ENCODE results near the gene ARHGAP11A. TPM values are rescaled to one million over a fixed set of nuclear protein-coding genes. Genes with fewer than 3 reads are reported as not detected.

Gene ARHGAP11A
- total and polyA plus RNA-seq, 10 of the 15 experiments (the other 5 are each of a cell fraction or from before 2014, with no cell fraction given) = 12.4 to 53.6 (median 36.5) TPM

- intact Hi-C loops (cut with micrococcal nuclease; ENCODE audit: unreplicated experiment) = loop anchor here (2.0 to 5.0 kb wide), 2 partner anchors 169 to 469 kb away; no protein-coding TSS in a partner anchor
Observed at GRCh38 chr15:32663671-32664070, 48.4 kb downstream of the ARHGAP11A start.

More at GRCh38 chr15:32663671-32664070, 48.4 kb downstream of the ARHGAP11A start:
- ATAC-seq = no peak
- in situ Hi-C loops (cut with MboI) = loop anchor here (5.0 to 10.0 kb wide), 2 partner anchors 291 to 329 kb away; no protein-coding TSS in a partner anchor
- no peaks in the 10 kb centered on the region for H3K79me2 ChIP-seq (ENCODE audit: control insufficient read depth, insufficient read depth, low read length)
- SMC1A ChIA-PET (ENCODE audit: uncharacterized antibody, unreplicated experiment) = interaction anchor here (0.6 to 3.9 kb wide), 10 partner anchors 14 to 330 kb away, joined by 3 to 22 read pairs (median 5); no protein-coding TSS in a partner anchor
- CTCF ChIA-PET = interaction anchor here (0.6 to 7.2 kb wide), 22 partner anchors 10 to 338 kb away, joined by 3 to 91 read pairs (median 6); no protein-coding TSS in a partner anchor
- no peak overlapping the region for H3K4me3 ChIP-seq
- H3K4me2 ChIP-seq (ENCODE audit: control insufficient read depth, insufficient read depth) = no peak overlapping the region
- TF ChIP-seq FOXM1 (IDR thresholded peaks at IDR 0.05; ENCODE audit: low read depth, low read length) (no peak), MXI1 (IDR thresholded peaks at IDR 0.05; ENCODE audit: low read depth, low read length) (no peak), IRF4 (IDR thresholded peaks at IDR 0.05; ENCODE audit: low read depth, low read length) (no peak), HSF1 (IDR thresholded peaks at IDR 0.05; ENCODE audit: low read depth, low read length) (no peak), CREM (IDR thresholded peaks at IDR 0.05; ENCODE audit: low read depth) (no peak), RAD51 (IDR thresholded peaks at IDR 0.05) (no peak), PBX3 (IDR thresholded peaks at IDR 0.05; ENCODE audit: insufficient replicate concordance, low read depth, low read length) (no peak), TBL1XR1 (IDR thresholded peaks at IDR 0.05; ENCODE audit: low read depth, low read length) (no peak), SREBF1 (IDR thresholded peaks at IDR 0.05; ENCODE audit: low read length) (no peak), NFIC (IDR thresholded peaks at IDR 0.05; ENCODE audit: low read depth, low read length) (no peak), FOXK2 (IDR thresholded peaks at IDR 0.05) (no peak), YY1 (IDR thresholded peaks at IDR 0.05; ENCODE audit: low read depth, low read length) (no peak)
- WGBS (ENCODE audit: insufficient coverage, insufficient replicate concordance, low lambda C conversion rate, missing lambda C conversion rate) = 100% methylated on average over 4 of the region's 4 CpGs
- no TSS peak for BruUV-seq (replicated peaks)
- RAD21 ChIA-PET (ENCODE audit: unreplicated experiment) = interaction anchor here (1.0 to 2.6 kb wide), 5 partner anchors 19 to 470 kb away, joined by 3 to 31 read pairs (median 7); no protein-coding TSS in a partner anchor
- H4K20me1 ChIP-seq (ENCODE audit: control insufficient read depth, insufficient read depth) = no peaks in the 10 kb centered on the region
- H3K27me3 ChIP-seq (replicated peaks in 1 of 2; ENCODE audit: control insufficient read depth in 2 of 2, insufficient read depth in 2 of 2, low read length in 1 of 2) = no peaks in the 10 kb centered on the region
- no peak for DNase-seq (ENCODE audit: low read depth, low spot score)
- POLR2A ChIA-PET = no interaction called here
- H3K36me3 ChIP-seq (ENCODE audit: control insufficient read depth in 2 of 2, insufficient read depth in 2 of 2, low read length in 1 of 2) = peaks cover 0 to 2% of the 10 kb centered on the region in 2 experiments; a peak in 1 of 4 replicates
- H3K4me1 ChIP-seq (ENCODE audit: control insufficient read depth, insufficient read depth, low read length) = no peaks in the 10 kb centered on the region
- no peaks in the 10 kb centered on the region for H3K9me3 ChIP-seq (replicated peaks; ENCODE audit: control insufficient read depth, insufficient read depth, low read length)
- no peak overlapping the region for H3K27ac ChIP-seq (ENCODE audit: control insufficient read depth, insufficient read depth)
- no peak for FAIRE-seq
- no peak overlapping the region for H3K9ac ChIP-seq (ENCODE audit: control insufficient read depth, insufficient read depth, low read length)
- no peak overlapping the region for H2AFZ ChIP-seq (ENCODE audit: control insufficient read depth, low read depth, low read length)
